CD4-positive, alpha-beta T cell treated with Interleukin-21 for 1 hour (primary cell): Measurements from ENCODE around the gene GIT1.
A peak's percentile ranks its signal among the peaks of the same experiment; 100 is the strongest.

Source experiments
- DNase-seq: peaks from one replicate; pipeline ENCODE4 v3.0.0-alpha.2; 2020

Gene GIT1

GRCh38 chr17:29578626-29579485 is 10.6 kb downstream of the GIT1 start:
- no peak for DNase-seq

- DNase-seq, result no peak
These were observed 11.8 kb downstream of the GIT1 start for GRCh38 chr17:29577385-29578211.

- no peak for DNase-seq
These were observed 12.5 kb downstream of the GIT1 start for GRCh38 chr17:29577001-29577370.

- no peak for DNase-seq
These were observed 13.0 kb downstream of the GIT1 start for GRCh38 chr17:29576214-29577000.

- no peak for DNase-seq
These were observed 13.8 kb downstream of the GIT1 start for GRCh38 chr17:29575511-29576213.

GRCh38 chr17:29574732-29575510 is 14.5 kb downstream of the GIT1 start:
- DNase-seq, result no peak

GRCh38 chr17:29573871-29574731 is 15.3 kb downstream of the GIT1 start:
- DNase-seq, result no peak

GRCh38 chr17:29573558-29573869 is 15.9 kb downstream of the GIT1 start:
- no peak for DNase-seq

- DNase-seq, result peak; percentile 51
These were observed 16.5 kb downstream of the GIT1 start for GRCh38 chr17:29572691-29573557.

- DNase-seq, result no peak
These were observed 17.4 kb downstream of the GIT1 start for GRCh38 chr17:29571883-29572681.

GRCh38 chr17:29571486-29571882 is 18.0 kb downstream of the GIT1 start:
- no peak for DNase-seq

- DNase-seq, result no peak
These were observed 18.9 kb downstream of the GIT1 start for GRCh38 chr17:29570521-29570920.

GRCh38 chr17:29569245-29569950 is 20.1 kb downstream of the GIT1 start:
- no peak for DNase-seq

- DNase-seq, result peak; percentile 93
These were observed 20.9 kb downstream of the GIT1 start, which contains the start of gene TP53I13 for GRCh38 chr17:29568331-29569244. TP53I13 (plus strand) TSS chr17:29568701; CDS start chr17:29568759, 58 bp downstream.

- peak; percentile 81 for DNase-seq
These were observed 21.7 kb downstream of the GIT1 start for GRCh38 chr17:29567554-29568330.

- DNase-seq, result no peak
These were observed 22.2 kb downstream of the GIT1 start for GRCh38 chr17:29567304-29567553.
